Stromal cell of bone marrow (primary cell): ENCODE results near the gene WASF2.
"Not testable (repeated sequence)": the region's sequence is repeated elsewhere in the genome, so short reads cannot be mapped to it uniquely, and the experiment has no call there.

Experiments
- DNase-seq: peaks from one replicate; pipeline ENCODE4 v3.0.0-alpha.2; 2012; ENCODE audit warnings: low read depth

The WASF2 gene

DNA sequence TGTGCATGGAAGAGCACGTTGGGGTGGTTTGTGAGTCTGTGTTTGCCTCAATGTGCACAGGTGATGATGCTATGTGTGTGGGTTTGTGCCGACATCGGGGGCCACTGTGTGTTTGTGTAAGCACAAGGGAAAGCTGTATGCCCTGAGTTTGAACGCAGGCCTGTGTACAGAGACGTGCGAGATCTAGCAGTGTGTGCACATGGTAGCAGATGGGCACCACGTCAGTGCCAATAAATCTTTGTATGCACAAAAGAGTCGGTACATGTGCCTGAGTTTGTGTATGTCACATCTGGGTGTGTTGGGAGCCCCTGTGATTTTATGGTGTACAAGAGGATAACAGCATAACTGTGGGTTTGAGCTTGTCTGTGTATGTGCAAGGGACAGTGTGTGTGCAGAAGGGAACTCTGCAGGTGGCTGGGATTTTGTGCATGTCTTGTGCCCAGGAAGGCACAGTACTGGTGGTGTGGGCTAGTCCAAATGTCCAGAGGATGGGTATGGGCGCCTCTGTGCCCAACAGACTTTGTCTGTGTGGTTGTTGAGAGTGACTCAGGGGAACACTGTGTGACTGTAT is 32.0 kb upstream of the WASF2 start:
- DNase-seq: no peak

DNA sequence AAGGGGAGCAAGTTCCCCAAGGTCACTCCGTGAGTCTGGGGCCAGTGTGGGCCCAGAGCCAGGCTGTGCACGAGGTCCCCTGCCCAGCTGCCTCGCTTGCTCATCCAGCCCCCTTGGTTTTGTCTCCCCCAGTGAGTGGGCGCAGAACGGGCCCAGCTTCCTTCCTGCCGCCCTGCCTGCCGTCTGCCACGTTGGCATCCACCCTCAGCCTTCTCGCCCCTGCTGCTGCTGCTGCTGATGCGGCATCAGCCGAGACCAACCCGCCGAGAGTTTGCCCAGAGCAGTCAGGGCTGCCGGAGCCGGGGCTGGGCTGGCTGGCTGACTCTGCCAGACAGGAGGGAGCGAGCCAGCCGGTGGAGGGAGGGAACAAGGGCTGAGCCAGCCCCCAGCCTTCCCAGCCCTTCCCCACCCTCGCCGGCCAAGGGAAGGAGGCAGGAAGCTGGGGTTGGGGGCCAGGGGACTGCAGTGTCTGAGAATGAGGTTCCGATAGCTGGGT is 31.4 kb upstream of the WASF2 start:
- DNase-seq: no peak

DNA sequence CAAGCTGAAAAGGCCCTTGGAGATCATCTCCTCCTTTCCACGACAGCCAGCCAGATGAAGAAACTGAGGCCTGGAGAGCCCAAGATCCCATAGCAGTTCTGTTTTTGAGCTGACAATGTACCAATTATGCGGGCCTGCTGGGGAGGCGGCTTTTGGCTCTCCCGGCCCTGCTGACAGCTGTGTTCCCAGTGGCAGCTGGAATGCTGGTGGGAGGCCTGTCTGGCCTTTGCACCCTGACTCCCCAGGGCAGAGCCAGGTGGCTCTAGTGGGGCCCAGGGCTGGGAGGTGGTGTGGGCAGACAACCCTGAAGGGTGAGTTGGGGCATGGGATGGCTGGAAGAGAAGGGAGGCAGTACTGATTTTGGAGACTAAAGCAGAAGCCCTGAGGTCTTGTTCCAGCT is 30.7 kb upstream of the WASF2 start:
- DNase-seq: no peak

DNA sequence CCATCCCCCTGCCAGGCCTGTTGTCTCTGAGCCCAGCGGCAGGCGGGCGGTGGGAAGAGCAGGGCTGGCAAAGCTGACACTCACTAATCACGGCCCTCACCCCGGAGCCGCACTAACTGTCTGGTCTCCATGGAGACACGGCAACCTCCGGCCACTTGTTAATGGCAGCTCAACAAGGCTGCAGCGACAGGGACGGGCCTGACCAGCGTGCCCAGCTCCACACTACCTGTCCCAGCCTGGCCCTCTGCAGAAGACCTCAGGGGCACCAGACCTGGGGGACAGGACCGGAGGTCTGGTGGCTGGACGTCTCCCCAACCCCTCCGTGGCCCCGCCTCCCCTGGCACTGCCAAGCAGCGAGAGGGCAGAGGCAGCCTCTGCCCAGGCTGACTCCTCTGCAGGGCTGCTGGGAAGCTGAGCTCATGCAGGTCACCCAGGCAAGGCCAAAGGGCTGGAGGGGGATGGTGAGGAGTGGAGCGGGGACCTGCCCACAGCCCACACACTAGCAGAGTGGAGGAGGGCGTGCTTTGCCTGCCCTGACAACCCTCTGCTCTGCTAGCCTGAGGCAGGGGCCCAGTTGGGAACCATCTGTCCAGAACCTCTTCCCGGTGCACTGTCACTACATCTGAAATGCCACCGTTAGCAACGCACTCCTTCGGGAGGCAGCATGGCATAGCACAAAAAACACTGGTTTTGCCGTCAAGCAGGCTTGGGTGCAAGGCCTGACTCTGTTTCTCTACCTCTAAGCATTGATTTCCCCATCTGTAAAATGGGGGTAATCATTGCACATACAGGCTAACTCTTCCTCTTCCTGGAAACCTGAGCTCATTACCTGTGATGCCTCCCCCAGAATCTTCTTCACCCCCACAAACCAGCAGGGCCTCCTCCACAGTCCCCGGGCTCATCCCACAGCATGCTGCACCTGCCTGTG is 29.6 kb upstream of the WASF2 start:
- no peak for DNase-seq

DNA sequence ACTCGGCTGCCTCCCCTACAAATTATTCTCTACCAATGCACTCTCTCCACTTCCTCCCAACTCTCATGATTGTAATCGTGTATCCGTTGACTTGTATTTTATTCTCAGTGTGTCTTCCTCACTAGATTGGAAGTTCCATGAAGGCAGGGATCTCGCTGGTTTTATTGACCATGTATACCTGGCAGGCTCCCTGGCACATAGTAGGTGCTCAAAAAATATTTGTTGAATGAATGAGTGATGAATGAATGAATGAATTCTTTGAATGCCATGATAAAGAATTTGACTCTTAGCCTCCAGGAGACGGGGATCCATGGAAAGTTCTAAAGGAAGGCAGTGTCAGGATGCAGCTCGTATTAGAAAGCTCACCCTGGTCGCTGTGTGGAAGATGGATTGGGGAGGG is 28.8 kb upstream of the WASF2 start:
- DNase-seq: no peak

DNA sequence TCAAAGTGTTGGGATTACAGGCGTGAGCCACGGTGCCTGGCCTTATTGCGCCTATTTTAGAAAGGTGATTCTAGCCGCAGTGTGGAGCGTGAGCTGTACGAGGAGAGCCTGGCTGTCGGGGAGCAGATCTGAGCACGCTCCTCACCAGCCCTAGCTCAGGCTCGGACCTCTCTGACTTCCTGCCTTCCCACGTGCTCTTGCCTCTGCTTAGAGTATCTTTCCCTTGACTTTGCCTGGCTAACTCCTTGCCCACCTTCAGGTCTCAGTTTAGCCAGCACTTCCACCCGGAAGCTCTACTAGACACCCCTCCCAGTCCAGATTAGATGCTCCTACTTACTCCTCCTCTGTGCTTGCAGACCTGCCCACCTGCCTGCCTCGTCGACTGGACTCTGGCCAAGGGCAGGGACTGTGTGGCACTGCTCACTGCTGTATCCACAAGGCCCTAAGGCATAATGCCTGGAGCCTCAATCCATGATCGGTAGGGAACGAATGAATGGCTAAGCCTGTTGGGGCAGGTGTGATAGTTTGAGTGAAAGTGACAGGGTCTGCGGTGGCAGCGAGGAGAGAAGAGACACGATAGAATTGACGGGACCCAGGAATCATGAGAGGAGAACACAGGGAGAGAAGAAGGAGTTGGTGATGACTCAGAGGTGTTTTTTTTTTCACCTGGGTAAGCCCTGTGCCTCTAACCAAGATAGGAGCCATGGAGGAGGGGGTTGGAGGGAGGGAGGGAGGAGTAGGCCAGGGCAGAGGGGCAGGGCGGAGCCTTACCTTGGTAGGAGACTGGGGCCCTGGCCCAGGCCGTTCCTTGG is 28.1 kb upstream of the WASF2 start:
- DNase-seq: no peak

DNA sequence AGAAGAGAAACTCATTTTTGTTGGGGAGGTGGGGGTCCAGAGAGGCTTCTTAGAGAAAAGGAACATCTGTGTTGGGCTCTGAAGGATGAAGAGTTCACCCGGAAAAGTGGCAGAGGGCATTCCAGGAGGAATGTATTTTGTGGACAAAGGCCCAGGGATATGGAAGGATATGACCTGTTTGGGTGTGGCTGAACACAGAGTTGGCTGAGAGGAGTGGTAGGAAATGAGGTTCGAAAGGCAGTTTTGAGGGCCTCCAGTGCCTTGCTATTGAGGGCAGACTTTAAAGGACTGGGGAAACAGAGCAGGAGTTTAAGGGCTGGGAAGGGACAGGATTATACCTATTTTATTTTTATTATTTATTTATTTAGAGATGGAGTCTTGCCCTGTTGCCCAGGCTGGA is 27.3 kb upstream of the WASF2 start:
- DNase-seq: no peak

DNA sequence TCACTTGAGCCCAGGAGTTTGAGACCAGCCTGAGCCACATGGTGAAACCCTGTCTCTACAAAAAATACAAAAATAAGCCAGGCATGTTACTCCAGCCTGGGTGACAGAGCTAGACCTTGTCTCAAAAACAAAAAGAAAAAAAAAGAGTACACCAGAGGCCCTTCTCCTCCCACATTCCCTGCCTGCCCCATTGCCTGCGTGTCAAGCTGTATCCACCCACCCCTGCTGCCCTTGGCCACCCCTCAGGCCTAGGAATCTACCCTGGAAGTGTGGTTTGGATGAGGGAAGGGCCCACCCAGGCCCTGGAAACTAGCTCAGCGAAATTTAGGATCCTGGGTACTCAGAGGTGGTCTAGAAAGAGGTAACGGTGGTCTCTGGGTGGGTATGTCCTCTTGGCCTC is 25.7 kb upstream of the WASF2 start:
- DNase-seq: no peak

DNA sequence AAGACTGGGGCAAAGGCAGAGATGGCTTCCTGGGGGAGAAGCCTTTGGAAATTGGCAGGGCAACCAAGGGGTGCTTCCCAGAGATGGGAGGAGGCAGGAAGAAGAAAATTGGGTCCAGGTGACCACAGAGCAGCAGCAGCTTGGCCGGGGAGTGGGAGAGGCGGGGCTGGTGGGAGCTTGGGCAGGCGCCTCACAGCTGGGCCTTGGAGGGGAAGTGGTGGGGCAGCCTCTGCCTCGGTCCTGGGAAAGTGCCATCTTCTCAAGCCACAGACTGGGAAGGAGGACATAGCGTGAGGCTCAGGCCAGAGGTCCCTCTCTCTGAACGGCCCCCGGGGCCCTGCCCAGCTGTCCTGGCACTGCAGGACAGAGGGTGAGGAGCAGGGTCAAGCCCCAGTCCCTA is 24.0 kb upstream of the WASF2 start:
- no peak for DNase-seq

DNA sequence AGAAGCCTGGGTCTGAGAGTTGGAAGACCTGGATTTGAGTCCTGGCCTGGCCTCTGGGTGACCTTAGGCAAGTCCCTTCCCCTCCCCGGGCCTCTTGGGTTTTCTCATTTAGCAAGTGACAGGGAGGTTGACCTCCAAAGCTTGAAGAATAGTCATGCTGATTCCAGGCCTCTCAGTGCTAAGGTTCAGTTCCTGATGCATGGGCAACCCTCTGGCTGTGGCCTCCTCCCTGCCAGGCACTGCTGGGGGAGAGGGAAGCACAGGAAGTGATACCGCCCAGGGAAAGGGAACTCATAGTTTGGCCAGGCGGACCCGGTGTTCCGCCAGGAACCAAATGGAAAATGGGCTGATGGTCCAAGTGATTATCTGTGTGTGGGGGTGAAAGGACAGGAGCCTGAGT is 23.6 kb upstream of the WASF2 start:
- DNase-seq: no peak

DNA sequence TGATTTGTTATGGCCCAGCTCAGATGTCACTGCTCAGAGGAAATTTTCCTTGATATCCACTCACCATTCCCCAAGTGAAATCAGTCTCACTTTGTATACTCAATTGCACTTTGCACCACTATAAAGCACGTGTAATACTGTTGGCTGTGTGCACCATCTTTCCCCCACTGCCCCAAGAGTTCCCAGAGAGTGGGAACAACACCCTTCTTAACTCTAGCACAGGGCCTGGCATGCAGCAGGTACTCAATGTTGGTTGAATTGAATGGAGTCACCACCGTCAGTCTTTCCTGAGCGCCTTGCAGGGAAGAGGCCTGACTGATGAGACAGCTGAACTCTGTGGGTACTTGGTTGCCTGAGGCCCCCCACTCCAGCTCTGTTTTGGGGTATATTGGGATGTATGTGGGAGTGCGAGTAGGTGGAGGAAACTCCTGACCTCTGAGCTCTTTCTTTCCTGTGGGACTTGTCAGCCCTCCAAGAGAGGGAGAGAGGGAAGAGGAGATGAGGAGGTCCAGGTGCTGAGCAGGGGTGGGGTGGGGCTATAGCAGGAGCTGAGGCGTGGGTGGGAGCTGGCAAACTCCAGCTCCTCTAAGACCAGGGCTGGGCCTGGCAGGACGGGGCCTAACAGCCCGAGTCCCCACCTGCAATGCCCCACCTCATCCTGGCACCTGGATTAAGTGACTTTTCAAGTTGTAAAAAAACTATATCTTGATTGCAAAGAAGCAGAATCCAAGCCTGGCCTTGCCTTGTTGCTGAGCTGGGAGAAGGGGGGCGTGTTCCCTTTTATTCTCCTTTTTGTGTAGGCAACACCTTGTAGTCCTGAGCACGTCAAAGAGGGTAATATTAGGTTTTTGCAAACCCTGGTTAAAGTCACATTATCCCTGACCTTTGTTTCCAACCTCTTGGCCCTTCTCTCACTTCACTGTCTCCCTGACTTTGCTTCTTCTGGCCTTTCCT is 19.4 kb upstream of the WASF2 start:
- no peak for DNase-seq

DNA sequence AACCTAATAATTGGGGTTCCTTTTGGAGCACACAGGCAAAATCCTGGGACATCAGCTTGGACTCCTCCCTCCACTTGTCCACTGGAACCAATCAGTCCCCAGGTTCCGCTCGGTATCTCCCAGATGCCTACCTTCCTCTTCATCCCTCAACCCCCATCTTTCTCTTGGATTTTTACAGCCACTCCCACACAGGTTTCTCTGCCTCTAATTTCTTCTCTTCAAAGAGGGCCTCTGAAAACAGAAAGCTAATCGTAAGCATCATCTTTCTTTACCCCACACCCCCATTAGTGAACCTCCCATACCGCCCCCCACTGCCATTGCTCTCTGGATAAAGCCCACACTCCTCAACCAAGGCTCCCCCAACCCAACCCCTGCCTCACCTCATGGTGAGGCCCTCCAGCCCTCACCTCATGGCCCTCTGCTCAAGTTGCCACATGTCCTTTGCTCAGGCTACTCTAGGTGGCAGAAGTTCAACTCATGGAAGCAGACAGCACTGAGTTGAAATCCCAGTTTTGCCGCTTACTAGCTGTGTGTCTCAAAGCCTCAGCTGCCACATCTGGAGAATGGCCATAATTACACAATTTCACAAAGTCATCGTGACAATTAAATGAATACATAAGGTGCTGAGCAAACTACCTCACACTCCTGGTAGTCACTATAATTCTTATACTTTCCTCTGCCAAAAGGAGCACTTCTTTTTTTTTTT is 18.1 kb upstream of the WASF2 start:
- no peak for DNase-seq

DNA sequence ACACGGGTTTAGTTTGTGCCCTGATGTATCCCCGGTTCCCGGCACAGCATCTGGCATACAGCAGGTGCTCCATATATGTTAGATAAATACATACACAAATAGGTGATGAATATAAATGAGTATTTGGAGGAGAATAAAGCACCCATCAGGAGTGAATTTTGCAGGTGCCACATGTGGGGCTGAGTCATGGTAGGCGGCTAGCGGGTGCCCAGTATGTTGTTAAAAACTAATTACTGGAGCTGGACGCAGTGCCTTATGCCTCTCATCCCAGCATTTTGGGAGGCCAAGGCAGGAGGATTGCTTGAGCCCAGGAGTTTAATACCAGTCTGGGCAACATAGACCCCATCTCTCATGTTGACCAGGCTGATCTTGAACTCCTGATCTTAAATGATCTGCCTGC is 16.7 kb upstream of the WASF2 start:
- no peak for DNase-seq

DNA sequence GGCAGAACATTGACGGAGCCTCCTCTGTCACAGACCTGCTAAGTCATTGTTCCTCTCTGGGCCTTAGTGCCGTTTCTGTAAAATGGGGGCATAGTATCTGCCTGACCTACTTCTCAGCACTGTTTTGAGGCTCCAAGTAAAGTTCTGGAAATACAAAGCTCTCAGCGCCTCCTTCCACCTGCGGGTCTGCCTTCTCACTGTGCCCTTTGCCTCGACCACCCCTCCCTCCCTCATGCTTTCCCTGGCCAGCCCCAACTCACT is 15.4 kb upstream of the WASF2 start:
- DNase-seq: no peak

DNA sequence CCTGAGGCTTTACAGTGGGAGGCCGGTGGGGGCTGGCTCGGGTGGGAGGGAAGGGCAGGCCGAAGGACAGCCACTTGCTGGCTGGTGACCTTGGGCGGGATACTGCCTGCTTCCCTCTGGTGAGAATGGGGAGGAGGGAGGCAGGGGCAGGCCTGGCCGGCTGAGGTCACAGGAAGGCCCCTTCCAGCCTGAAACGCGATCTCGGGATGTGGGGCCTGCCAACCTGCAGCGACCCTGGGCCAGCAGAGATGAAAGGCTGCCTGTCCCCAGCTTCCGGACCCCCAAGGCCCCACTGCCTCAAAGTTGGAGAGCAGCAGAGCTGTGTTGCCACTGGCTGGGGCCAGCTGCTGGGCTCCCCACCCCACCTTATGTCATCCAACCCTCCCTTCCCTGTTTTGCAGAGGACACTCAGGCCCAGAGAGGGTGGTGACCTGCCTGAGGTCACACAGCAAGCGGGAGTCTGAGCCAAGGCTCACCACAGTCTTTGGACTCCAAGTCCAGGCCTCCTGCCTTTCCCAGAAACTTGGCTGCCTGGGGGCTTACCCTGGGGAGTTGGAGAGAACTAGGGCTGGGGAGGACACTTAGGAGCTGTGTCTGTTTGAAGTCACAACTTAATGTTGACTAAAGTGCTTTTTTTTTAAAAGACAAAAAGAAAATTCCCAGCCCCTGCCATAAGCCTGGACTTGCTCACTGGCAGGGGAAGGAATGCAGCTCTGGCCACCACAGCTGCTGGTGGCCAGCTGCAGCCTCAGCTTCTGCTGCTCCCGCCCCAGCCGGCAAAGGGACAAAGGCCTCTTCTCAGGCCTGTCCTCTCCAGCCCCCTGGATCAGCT is 14.8 kb upstream of the WASF2 start:
- peak; percentile 55 for DNase-seq

DNA sequence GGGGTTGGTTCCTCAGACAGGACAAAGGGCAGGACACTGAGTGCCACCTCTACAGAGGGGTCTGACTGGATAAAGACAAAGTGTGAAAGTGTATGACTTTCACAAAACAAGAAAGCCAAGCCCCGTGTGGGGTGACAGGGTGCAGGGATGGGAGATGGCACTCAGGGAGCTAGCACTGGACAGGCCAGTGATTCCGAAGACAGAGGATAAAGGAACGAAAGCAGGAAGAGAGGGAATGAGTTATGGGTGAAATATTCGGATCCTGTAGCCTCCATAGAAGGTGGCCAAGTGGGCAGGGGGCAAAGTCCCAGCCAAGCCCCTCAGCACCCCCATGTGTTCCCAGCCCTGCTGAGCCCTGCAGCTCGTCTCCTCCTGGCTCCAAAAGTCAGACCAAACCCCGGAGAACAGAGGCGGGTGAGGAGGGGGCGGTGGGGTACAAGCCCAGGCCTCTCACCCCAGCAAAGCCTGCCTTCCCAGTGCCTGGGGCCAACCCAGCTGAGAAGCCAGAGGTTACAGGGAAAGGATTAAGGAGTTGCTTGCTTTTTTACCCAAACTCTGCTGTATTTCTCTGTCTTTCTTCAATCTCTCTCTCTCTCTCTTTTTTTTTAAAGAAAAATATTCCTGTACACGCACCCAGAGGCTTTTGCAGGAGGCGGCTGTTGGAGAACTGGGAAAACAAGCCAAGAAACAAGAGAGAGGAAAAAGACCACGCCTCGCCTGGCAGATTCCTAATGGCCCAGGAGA is 14.0 kb upstream of the WASF2 start:
- DNase-seq: peak; percentile 87

DNA sequence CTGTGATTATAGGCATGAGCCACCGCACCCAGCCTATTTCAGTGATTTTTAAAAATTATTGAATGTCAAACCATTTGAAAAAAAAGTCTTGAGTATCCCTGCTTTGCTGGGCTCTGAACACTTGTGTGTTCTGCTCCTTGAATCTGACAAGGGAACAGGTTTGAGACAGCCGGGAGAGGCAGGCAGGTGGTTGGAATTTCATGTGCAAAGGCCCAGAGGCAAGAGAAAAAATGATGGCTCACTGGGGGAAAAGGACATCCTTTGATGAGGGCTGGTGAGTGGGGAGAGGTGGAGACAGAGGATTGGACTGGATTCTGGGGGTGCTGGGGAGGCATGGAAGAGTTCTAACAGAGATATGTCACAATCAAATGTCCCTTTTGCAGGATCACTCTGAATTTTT is 13.1 kb upstream of the WASF2 start:
- no peak for DNase-seq

DNA sequence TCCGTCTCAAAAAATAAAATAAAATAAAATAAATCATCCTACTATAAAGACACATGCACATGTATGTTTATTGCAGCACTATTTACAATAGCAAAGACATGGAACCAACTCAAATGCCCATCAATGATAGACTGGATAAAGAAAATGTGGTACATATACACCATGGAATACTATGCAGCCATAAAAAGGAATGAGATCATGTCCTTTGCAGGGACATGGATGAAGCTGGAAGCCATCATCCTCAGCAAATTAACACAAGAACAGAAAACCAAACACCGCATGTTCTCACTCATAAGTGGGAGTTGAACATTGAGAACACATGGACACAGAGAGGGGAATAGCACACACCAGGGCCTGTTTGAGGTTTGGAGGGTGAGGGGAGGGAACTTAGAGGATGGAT is 11.2 kb upstream of the WASF2 start:
- DNase-seq: not testable (repeated sequence)

DNA sequence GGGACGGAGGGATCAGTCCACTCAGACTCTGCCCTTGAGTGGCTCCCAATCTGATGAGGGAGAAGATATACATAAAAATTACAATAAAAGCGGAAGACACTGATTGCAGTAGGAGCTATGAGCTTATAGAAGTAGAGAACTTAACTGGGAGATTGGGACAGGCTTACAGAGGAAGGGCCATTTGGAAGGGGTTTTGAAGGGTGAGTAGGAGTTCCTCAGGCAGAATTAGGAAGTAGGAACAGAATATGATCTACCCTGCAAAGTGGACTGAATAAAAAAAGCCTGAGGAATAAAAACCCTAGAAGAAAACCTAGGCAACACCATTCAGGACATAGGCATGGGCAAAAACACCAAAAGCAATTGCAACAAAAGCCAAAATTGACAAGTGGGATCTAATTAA is 9.2 kb upstream of the WASF2 start:
- DNase-seq: no peak
